Chondrocyte (in vitro differentiated cells): ENCODE data around the gene LDLRAD4. TPM values are rescaled to one million over a fixed set of nuclear protein-coding genes. Genes with fewer than 3 reads are reported as not detected.

Source experiments
- DNase-seq: peaks from one replicate; pipeline ENCODE4 v3.0.0; 2021; ENCODE audit warnings: mixed read lengths, low spot score
- H3K27ac Mint-ChIP-seq: one replicate; pipeline ENCODE4 v1.8.0; 2021; ENCODE audit warnings: mild to moderate bottlenecking, moderate library complexity, mixed read lengths; ENCODE audit not compliant: unreplicated experiment
- H3K27me3 Mint-ChIP-seq: 2 replicates; pipeline ENCODE4 v1.8.0; 2021; ENCODE audit warnings: low read depth, mixed read lengths
- H3K36me3 Mint-ChIP-seq: 2 replicates; pipeline ENCODE4 v1.8.0; 2021; ENCODE audit warnings: low read depth, mixed read lengths
- H3K4me1 Mint-ChIP-seq: 2 replicates; pipeline ENCODE4 v1.8.0; 2021; ENCODE audit warnings: low read depth, mild to moderate bottlenecking, mixed read lengths
- H3K4me3 Mint-ChIP-seq: one replicate; pipeline ENCODE4 v1.8.0; 2021; ENCODE audit warnings: mild to moderate bottlenecking, moderate library complexity, mixed read lengths; ENCODE audit not compliant: unreplicated experiment
- H3K9me3 Mint-ChIP-seq: 2 replicates; pipeline ENCODE4 v1.8.0; 2021; ENCODE audit warnings: low read depth, mixed read lengths
- CTCF ChIP-seq: fragments of 200-600 bp; sonication (generic); IDR thresholded peaks from 2 replicates; pipeline ENCODE4 v1.5.0; 2021; ENCODE audit warnings: antibody characterized with exemption, mild to moderate bottlenecking, moderate library complexity
- total RNA-seq: library from RNA; stranded (reverse); gene quantifications from 3 replicates; pipeline ENCODE4 v1.2.1, GENCODE V29; 2021

LDLRAD4 gene
- total RNA-seq, 1 donor from 2014 or later, result 80.5 TPM

GRCh38 chr18:13364721-13365205 is 146.2 kb downstream of the LDLRAD4 start:
- no peak for TF ChIP-seq CTCF
- Mint-ChIP-seq H3K36me3 (peaks cover 3% of the 10 kb centered on the region), H3K9me3 (no peaks in the 10 kb centered on the region), H3K4me3 (no peak overlapping the region), H3K27ac (no peak overlapping the region), H3K27me3 (no peaks in the 10 kb centered on the region), H3K4me1 (peaks cover 58% of the 10 kb centered on the region)
- DNase-seq, result no peak

GRCh38 chr18:13366131-13366530 is 147.6 kb downstream of the LDLRAD4 start:
- no peaks in the 10 kb centered on the region for H3K27me3 Mint-ChIP-seq
- no peaks in the 10 kb centered on the region for H3K9me3 Mint-ChIP-seq
- no peak overlapping the region for H3K4me3 Mint-ChIP-seq
- DNase-seq, result no peak
- H3K4me1 Mint-ChIP-seq, result peaks cover 61% of the 10 kb centered on the region
- H3K36me3 Mint-ChIP-seq, result peaks cover 3% of the 10 kb centered on the region
- no peak for TF ChIP-seq CTCF
- H3K27ac Mint-ChIP-seq, result no peak overlapping the region

DNA sequence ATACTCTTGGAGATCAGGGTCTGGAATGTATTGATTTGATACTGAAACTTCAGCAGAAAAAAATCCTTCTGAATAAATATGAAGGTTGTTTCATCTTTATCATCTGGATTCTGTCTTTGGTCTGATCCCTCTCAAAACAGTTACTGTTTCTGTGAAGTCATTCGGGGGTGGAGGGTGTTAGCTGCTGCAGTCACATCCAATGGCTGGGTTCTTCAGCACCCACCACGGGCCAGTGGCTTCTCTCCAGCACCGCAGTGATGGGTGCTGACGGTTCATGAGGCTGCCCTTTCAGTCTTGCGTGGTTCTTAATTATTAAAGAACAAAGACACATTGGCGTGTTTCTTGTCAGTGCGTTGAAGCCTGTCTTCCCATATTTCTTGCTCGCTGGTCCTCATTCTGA is 148.0 kb downstream of the LDLRAD4 start:
- DNase-seq, result no peak
- no peak for TF ChIP-seq CTCF
- H3K36me3 Mint-ChIP-seq, result peaks cover 3% of the 10 kb centered on the region
- no peaks in the 10 kb centered on the region for H3K9me3 Mint-ChIP-seq
- H3K27ac Mint-ChIP-seq, result no peak overlapping the region
- no peaks in the 10 kb centered on the region for H3K27me3 Mint-ChIP-seq
- peaks cover 61% of the 10 kb centered on the region for H3K4me1 Mint-ChIP-seq
- no peak overlapping the region for H3K4me3 Mint-ChIP-seq

DNA sequence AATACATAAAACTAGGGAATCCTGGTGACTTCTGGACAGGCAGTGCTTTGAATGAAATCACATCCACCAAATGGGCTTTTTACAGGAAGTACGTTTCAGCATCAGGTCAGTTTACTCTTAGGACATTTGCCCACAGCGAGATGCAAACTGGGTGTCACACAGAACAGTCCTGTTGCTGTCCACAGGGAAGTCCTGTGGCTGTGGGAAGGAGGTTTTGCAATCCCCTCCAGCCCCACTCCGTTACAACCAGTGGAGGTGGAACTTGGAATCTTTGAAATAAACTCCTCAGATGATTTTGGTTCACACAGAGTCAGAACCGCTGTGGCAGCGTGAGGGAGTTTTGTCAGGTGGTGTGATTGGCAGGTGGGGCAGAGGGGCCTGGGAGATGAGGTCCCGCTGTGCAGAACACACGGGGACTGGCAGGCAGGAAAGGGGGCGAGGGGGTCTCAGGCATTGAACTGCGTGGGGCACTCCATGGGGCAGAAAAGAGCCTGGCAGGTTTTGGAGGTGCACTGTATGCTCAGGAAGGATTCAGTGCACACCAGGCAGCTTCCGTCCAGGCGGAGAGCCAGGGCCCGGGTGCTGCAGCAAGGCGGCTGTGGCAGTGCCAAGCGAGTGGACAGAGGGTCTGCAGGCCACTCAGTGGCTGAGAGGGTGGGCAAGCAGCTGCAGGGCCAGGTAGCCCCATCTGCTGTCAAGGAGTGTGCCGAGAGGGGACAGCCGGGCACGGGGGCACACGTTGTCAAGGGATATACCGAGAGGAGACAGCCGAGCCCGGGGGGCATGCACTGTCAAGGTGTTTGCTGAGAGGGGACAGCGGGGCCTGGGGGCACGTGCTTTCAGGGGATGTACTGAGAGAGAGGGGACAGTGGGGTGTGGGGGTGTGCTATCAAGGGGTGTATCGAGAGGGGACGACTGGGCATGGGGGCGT is 148.7 kb downstream of the LDLRAD4 start:
- Mint-ChIP-seq H3K4me1 (peaks cover 62% of the 10 kb centered on the region), H3K27ac (no peak overlapping the region), H3K9me3 (no peaks in the 10 kb centered on the region), H3K4me3 (no peak overlapping the region), H3K36me3 (no peaks in the 10 kb centered on the region), H3K27me3 (no peaks in the 10 kb centered on the region)
- no peak for DNase-seq
- TF ChIP-seq CTCF, result no peak

DNA sequence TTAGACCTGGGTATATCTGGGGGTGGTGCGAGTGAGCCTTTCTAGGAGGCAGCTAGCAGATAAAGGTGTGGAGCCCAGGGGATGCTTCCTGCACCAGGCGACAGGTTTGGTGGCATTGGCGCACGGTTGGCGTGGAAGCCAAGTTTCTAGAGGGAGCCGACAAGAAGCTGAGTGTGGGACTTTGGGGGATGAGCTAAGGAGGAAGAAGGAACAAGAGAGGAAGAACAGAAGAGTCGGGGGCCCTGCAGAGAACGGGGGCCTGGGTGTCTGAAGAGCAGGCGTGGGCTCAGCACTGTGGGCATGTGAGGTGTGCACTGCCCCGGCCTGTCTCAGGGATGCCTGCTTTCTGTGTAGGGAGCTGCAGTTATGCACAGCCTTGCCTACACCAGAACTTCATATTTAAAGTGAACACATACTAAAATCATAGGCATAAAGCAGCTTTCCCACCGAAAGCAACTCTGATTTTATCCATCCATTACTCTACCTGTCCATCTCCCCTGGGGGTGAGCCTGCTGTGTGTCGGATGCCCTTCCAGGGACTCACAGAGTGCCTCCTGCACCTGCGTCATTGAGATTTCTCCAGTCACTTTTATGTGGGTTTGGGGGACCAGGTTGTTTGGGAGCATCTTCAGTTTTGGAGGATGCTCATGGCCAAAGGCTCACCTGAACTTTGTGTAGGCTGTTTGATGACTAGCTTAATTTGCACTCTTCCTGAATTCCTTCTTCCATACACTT is 149.7 kb downstream of the LDLRAD4 start:
- Mint-ChIP-seq H3K4me3 (no peak overlapping the region), H3K9me3 (no peaks in the 10 kb centered on the region), H3K4me1 (peaks cover 62% of the 10 kb centered on the region), H3K27ac (no peak overlapping the region), H3K36me3 (no peaks in the 10 kb centered on the region), H3K27me3 (no peaks in the 10 kb centered on the region)
- no peak for TF ChIP-seq CTCF
- DNase-seq, result no peak
